GM15510 (cell line): Measurements from ENCODE around the gene TERT.

Experiments used
- POLR2A ChIP-seq: IDR thresholded peaks from 3 replicates; pipeline ENCODE4 v1.6.1; 2011; ENCODE audit warnings: borderline replicate concordance; ENCODE audit not compliant: insufficient read length; ENCODE audit errors: extremely low read depth

TERT gene

GRCh38 chr5:1257363-1257762 is 37.5 kb downstream of the TERT start:
- TF ChIP-seq POLR2A: no peak

DNA sequence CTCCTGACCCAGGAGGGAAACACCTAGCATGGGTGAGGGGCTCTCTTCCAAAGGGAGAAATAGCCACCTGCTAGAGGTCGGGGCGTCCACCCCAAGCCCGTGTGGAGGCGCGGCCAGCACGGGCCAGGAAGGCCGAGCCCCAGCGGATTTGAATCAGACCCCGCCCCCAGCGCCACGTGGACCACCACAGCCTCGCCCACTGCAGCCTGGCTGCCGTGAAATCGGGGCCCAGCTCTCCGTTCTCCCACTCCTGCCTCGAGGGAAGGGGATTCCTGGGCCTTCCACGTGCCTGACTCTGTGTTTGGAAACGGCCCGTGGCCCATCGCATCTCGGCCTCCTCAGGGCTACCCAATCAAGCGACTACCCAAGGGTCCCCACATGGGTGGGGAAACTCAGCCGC is 38.1 kb downstream of the TERT start:
- TF ChIP-seq POLR2A: no peak

- no peak for TF ChIP-seq POLR2A
These were observed 39.7 kb downstream of the TERT start for GRCh38 chr5:1255081-1255561.

DNA sequence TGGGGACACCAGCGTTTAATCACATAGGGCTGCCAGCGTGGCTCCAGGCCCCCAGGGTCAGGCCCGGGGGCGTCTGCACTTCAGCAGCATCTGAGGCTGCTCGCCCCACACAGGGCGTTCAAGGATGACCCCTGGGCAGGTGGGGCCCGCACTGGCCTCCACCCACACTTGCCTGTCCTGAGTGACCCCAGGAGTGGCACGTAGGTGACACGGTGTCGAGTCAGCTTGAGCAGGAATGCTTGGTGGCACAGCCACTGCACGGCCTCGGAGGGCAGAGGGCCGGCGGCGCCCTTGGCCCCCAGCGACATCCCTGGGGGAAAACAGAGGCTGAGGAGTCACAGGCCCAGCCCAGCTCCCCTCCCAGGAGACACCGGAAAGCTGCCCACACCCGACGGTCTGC is 40.7 kb downstream of the TERT start:
- no peak for TF ChIP-seq POLR2A

GRCh38 chr5:1253456-1254105 is 41.3 kb downstream of the TERT start:
- no peak for TF ChIP-seq POLR2A

DNA sequence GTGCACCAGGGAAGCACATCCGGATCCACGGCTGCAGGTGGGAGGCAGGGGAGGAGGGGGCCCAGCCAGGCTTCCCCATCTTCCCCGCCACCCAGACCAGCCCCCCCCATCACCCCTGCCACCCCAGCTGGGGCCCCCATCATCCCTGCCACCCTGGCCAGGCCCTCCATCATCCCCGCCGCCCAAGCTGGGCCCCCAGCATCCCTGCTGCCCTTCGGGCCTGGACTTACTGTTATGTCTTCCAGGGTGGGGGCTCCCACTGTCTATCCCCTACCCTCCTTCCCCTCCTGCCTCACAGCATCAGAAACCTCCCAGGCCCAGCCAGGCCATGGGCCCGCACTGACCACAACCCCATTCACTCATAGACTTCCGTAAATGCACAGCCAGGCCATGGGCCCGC is 42.2 kb downstream of the TERT start:
- TF ChIP-seq POLR2A: no peak

DNA sequence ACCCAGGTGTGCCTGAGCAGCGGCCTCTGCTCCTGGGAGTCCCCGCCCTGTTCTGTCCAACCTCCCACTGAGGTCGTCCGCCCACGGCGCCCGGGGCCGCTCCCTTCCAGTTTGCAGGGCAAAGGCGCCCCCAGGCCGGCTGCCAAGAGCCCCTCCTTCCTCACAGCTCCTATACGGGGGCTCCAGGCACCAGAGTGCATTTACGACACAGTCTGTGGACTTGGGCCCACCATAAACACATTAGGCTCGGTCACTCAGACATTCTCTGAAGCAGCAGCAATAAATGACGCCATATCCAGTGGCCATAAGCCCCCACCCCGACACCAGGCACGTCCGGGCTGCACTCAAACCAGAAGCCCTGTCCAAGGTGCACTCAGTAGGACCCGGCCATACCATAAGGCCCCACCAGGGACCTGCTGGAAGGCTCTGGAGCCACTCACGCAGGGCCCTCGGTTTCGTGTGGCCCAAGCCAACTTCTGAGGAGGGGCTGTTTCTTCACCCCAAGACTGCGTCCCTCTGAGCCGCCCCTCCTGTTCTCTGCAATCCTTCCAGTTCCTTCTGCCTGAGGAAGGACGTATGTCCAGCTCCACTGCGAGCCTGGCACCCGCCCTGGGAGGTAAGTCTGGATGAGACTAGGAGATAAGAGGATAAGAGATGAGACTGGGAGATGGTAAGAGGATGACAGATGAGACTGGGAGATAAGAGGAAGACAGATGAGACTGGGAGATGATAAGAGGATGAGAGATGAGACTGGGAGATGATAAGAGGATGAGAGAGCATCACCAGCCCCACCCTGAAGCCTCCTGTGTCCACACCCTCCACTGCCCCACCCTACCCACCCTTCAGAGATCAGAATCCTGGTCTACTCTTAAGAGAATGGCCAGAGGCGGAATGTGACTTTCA is 42.9 kb downstream of the TERT start:
- TF ChIP-seq POLR2A: no peak

GRCh38 chr5:1249366-1250280 is 45.2 kb downstream of the TERT start:
- no peak for TF ChIP-seq POLR2A

DNA sequence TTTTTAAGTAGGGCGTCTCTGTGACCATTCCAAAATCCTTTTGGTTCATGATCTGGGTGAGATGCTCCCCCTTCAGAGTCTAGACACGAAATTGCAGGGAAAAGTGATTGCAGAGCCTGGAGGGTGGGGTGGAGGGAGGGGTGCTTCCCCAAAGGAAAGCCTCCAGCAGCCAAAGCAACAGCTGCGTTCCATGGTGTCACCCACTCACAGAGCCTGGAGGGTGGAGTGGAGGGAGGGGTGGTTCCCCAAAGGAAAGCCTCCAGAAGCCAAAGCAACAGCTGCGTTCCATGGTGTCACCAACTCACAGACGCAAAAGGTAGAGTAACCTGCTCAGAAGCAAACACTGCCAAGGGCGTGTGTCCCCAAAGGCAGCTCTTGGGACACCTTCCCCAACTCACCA is 47.1 kb downstream of the TERT start:
- no peak for TF ChIP-seq POLR2A

GRCh38 chr5:1246711-1247431 is 48.0 kb downstream of the TERT start:
- TF ChIP-seq POLR2A: no peak

- TF ChIP-seq POLR2A: no peak
These were observed 48.8 kb downstream of the TERT start for GRCh38 chr5:1245905-1246576.

DNA sequence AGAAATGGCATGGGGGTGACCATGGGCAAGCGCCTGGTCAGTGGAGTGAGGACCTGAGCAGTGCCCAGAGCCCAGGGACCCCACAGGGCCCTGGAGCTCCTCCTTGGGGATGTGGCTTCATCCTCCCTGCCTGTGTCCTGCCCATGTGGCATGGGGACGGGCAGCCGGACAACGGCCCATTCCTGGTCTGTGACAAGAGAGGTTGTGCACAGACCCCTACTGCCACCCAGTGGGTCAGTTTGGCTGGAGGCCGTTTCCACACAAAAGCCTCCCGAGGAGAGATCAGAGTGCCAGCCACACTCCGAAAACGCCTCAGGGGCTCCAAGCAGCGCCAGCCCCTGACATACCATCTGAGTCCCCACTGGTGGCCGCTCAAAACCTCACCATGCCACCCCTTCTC is 49.9 kb downstream of the TERT start:
- TF ChIP-seq POLR2A: no peak

GRCh38 chr5:1244255-1244654 is 50.6 kb downstream of the TERT start:
- TF ChIP-seq POLR2A: no peak
